ENCODE results near the gene ZCCHC2. TPM values are rescaled to one million over a fixed set of nuclear protein-coding genes. Genes with fewer than 3 reads are reported as not detected.
A peak's percentile ranks its signal among the peaks of the same experiment; 100 is the strongest.

ZCCHC2 gene
- total and polyA plus RNA-seq, 2 of the 8 experiments (the other 6 are each of a cell fraction or from before 2014, with no cell fraction given) = 13.5 to 18.6 TPM

GRCh38 chr18:62610701-62611411 is 88.0 kb downstream of the ZCCHC2 start (continued):
- TF ChIP-seq CBX5 (IDR thresholded peaks at IDR 0.05; ENCODE audit: low read depth, low read length) (no peak), EGR1 (IDR thresholded peaks at IDR 0.05; ENCODE audit: borderline replicate concordance, low read depth, low read length) (0 out of 2 replicates have a peak, but pooled peaks have one; percentile 13), HDAC2 (IDR thresholded peaks at IDR 0.05; ENCODE audit: borderline replicate concordance in 1 of 2, low read depth in 2 of 2, low read length in 2 of 2) (no peak; a peak in 1 of 4 replicates), EZH2 (IDR thresholded peaks at IDR 0.05; ENCODE audit: low read depth, low read length, severe bottlenecking) (no peak), SIX5 (IDR thresholded peaks at IDR 0.05; ENCODE audit: low read depth, low read length) (no peak), SP4 (IDR thresholded peaks at IDR 0.05; ENCODE audit: low read length) (no peak), SUZ12 (IDR thresholded peaks at IDR 0.05; ENCODE audit: low read length) (no peak), GTF2F1 (IDR thresholded peaks at IDR 0.05; ENCODE audit: borderline replicate concordance, low read depth, low read length) (no peak), POU5F1 (IDR thresholded peaks at IDR 0.05; ENCODE audit: low read depth, low read length) (no peak), YY1 (IDR thresholded peaks at IDR 0.05; ENCODE audit: low read depth, low read length) (no peak), HDAC6 (IDR thresholded peaks at IDR 0.05; ENCODE audit: low read depth, low read length) (no peak), MAFK (IDR thresholded peaks at IDR 0.05; ENCODE audit: low read depth, low read length) (no peak), NRF1 (IDR thresholded peaks at IDR 0.05; ENCODE audit: low read depth, low read length) (no peak), TAF1 (IDR thresholded peaks at IDR 0.05; ENCODE audit: low read depth, low read length) (0 out of 2 replicates have a peak, but pooled peaks have one; percentile 25), POLR2AphosphoS5 (IDR thresholded peaks at IDR 0.05; ENCODE audit: low read depth, low read length) (no peak; the same call in 1 of the 2 replicates), E2F6 (IDR thresholded peaks at IDR 0.05) (peak; percentile 89), ATF3 (IDR thresholded peaks at IDR 0.05; ENCODE audit: insufficient read depth, low read depth, low read length) (no peak), JUND (IDR thresholded peaks at IDR 0.05; ENCODE audit: low read length) (no peak), CTCF (IDR thresholded peaks at IDR 0.05; ENCODE audit: control extremely low read depth in 1 of 3, insufficient read depth in 1 of 3, low read depth in 1 of 3, low read length in 3 of 3) (no peak), KDM4A (IDR thresholded peaks at IDR 0.05; ENCODE audit: low read depth, low read length, severe bottlenecking) (no peak), CEBPB (IDR thresholded peaks at IDR 0.05; ENCODE audit: low read depth, low read length) (no peak)
